ENCODE results near the gene DEF6.

Gene DEF6

GRCh38 chr6:35278708-35279107, 18.9 kb upstream of the DEF6 start:
- H4K91ac ChIP-seq (ENCODE audit: low read depth, low read length, poor library complexity) = no peak overlapping the region
- no peak overlapping the region for H2BK5ac ChIP-seq (ENCODE audit: low read length)
- H2BK15ac ChIP-seq (ENCODE audit: low read length) = no peak overlapping the region
- H4K8ac ChIP-seq (ENCODE audit: low read depth, low read length) = no peak overlapping the region
- H3K4ac ChIP-seq (ENCODE audit: low read length) = no peak overlapping the region
- no CpG with 5 or more reads among the region's 3 CpGs for WGBS, 2 donors (ENCODE audit: extremely low coverage in 2 of 2, insufficient read length in 2 of 2, insufficient replicate concordance in 1 of 2)
- peaks cover 3 to 35% of the 10 kb centered on the region in 2 donors for H3K36me3 ChIP-seq (replicated peaks in 1 of 2; ENCODE audit: control insufficient read depth in 2 of 2, insufficient read depth in 2 of 2, low read length in 2 of 2)
- no peak overlapping the region for H2AK5ac ChIP-seq (ENCODE audit: low read depth, low read length)
- no peaks in the 10 kb centered on the region for H3K9me3 ChIP-seq (replicated peaks in 1 of 2; ENCODE audit: control insufficient read depth in 2 of 2, insufficient read depth in 1 of 2, low read depth in 1 of 2, low read length in 2 of 2)
- peaks cover 0 to 1% of the 10 kb centered on the region in 2 donors for H3K4me1 ChIP-seq (ENCODE audit: control insufficient read depth in 2 of 2, insufficient read depth in 1 of 2, low read depth in 1 of 2, low read length in 2 of 2)
- H3K9ac ChIP-seq (ENCODE audit: low read depth, low read length, poor library complexity) = no peak overlapping the region
- H3K18ac ChIP-seq (ENCODE audit: low read length) = no peak overlapping the region
- H2BK12ac ChIP-seq (ENCODE audit: low read length) = no peak overlapping the region
- H3K23ac ChIP-seq (ENCODE audit: low read depth, low read length, poor library complexity) = no peak overlapping the region
- no peak overlapping the region for H2BK120ac ChIP-seq (ENCODE audit: low read depth, low read length)
- no peaks in the 10 kb centered on the region for H3K79me1 ChIP-seq (ENCODE audit: low read depth, low read length)
- peak overlapping the region; percentile 9 for H3K14ac ChIP-seq (ENCODE audit: low read length)
- no peak overlapping the region for H3K4me3 ChIP-seq (ENCODE audit: low read length in 2 of 2)
- no peaks in the 10 kb centered on the region for H3K27me3 ChIP-seq (ENCODE audit: control insufficient read depth in 3 of 3, insufficient read depth in 3 of 3, low read depth in 1 of 3, low read length in 3 of 3)
- H2AFZ ChIP-seq (ENCODE audit: low read length) = no peak overlapping the region
- no peak overlapping the region for H3K27ac ChIP-seq (replicated peaks; ENCODE audit: low read length)
- no peak for DNase-seq (ENCODE audit: low spot score)
- no peak overlapping the region for H3K4me2 ChIP-seq (ENCODE audit: insufficient read depth, low read length, poor library complexity, severe bottlenecking)

- Histone ChIP-seq H3K4me3 (ENCODE audit: low read length in 2 of 2) (no peak overlapping the region), H3K79me1 (ENCODE audit: low read depth, low read length) (no peaks in the 10 kb centered on the region), H3K36me3 (replicated peaks in 1 of 2; ENCODE audit: control insufficient read depth in 2 of 2, insufficient read depth in 2 of 2, low read length in 2 of 2) (peaks cover 3 to 52% of the 10 kb centered on the region in 2 donors), H3K27ac (replicated peaks; ENCODE audit: low read length) (no peak overlapping the region), H2AK5ac (ENCODE audit: low read depth, low read length) (no peak overlapping the region), H3K14ac (ENCODE audit: low read length) (no peak overlapping the region), H2BK5ac (ENCODE audit: low read length) (no peak overlapping the region), H3K4me2 (ENCODE audit: insufficient read depth, low read length, poor library complexity, severe bottlenecking) (no peak overlapping the region), H3K4ac (ENCODE audit: low read length) (no peak overlapping the region), H2BK12ac (ENCODE audit: low read length) (no peak overlapping the region), H3K27me3 (ENCODE audit: control insufficient read depth in 3 of 3, insufficient read depth in 3 of 3, low read depth in 1 of 3, low read length in 3 of 3) (no peaks in the 10 kb centered on the region), H3K4me1 (ENCODE audit: control insufficient read depth in 2 of 2, insufficient read depth in 1 of 2, low read depth in 1 of 2, low read length in 2 of 2) (no peaks in the 10 kb centered on the region), H3K9me3 (replicated peaks in 1 of 2; ENCODE audit: control insufficient read depth in 2 of 2, insufficient read depth in 1 of 2, low read depth in 1 of 2, low read length in 2 of 2) (no peaks in the 10 kb centered on the region), H3K9ac (ENCODE audit: low read depth, low read length, poor library complexity) (no peak overlapping the region), H2AFZ (ENCODE audit: low read length) (no peak overlapping the region), H3K18ac (ENCODE audit: low read length) (no peak overlapping the region), H2BK15ac (ENCODE audit: low read length) (no peak overlapping the region), H4K91ac (ENCODE audit: low read depth, low read length, poor library complexity) (no peak overlapping the region), H4K8ac (ENCODE audit: low read depth, low read length) (no peak overlapping the region), H3K23ac (ENCODE audit: low read depth, low read length, poor library complexity) (no peak overlapping the region), H2BK120ac (ENCODE audit: low read depth, low read length) (no peak overlapping the region)
- no CpG with 5 or more reads among the region's 4 CpGs for WGBS, 2 donors (ENCODE audit: extremely low coverage in 2 of 2, insufficient read length in 2 of 2, insufficient replicate concordance in 1 of 2)
- DNase-seq (ENCODE audit: low spot score) = no peak
Observed at GRCh38 chr6:35280903-35281302, 16.7 kb upstream of the DEF6 start.

- no peak overlapping the region for H3K4me3 ChIP-seq (ENCODE audit: low read length in 2 of 2)
- H4K8ac ChIP-seq (ENCODE audit: low read depth, low read length) = no peak overlapping the region
- no peaks in the 10 kb centered on the region for H3K79me1 ChIP-seq (ENCODE audit: low read depth, low read length)
- H3K23ac ChIP-seq (ENCODE audit: low read depth, low read length, poor library complexity) = no peak overlapping the region
- H3K4me1 ChIP-seq (ENCODE audit: control insufficient read depth in 2 of 2, insufficient read depth in 1 of 2, low read depth in 1 of 2, low read length in 2 of 2) = no peaks in the 10 kb centered on the region
- H3K27me3 ChIP-seq (ENCODE audit: control insufficient read depth in 3 of 3, insufficient read depth in 3 of 3, low read depth in 1 of 3, low read length in 3 of 3) = no peaks in the 10 kb centered on the region
- H2BK15ac ChIP-seq (ENCODE audit: low read length) = no peak overlapping the region
- H3K36me3 ChIP-seq (replicated peaks in 1 of 2; ENCODE audit: control insufficient read depth in 2 of 2, insufficient read depth in 2 of 2, low read length in 2 of 2) = peaks cover 9 to 67% of the 10 kb centered on the region in 2 donors
- no CpG with 5 or more reads among the region's 2 CpGs for WGBS, 2 donors (ENCODE audit: extremely low coverage in 2 of 2, insufficient read length in 2 of 2, insufficient replicate concordance in 1 of 2)
- H3K9me3 ChIP-seq (replicated peaks in 1 of 2; ENCODE audit: control insufficient read depth in 2 of 2, insufficient read depth in 1 of 2, low read depth in 1 of 2, low read length in 2 of 2) = no peaks in the 10 kb centered on the region
- H4K91ac ChIP-seq (ENCODE audit: low read depth, low read length, poor library complexity) = no peak overlapping the region
- DNase-seq (ENCODE audit: low spot score) = no peak
- no peak overlapping the region for H2AK5ac ChIP-seq (ENCODE audit: low read depth, low read length)
- H2BK12ac ChIP-seq (ENCODE audit: low read length) = no peak overlapping the region
- H2BK120ac ChIP-seq (ENCODE audit: low read depth, low read length) = no peak overlapping the region
- no peak overlapping the region for H3K14ac ChIP-seq (ENCODE audit: low read length)
- H3K18ac ChIP-seq (ENCODE audit: low read length) = no peak overlapping the region
- no peak overlapping the region for H2BK5ac ChIP-seq (ENCODE audit: low read length)
- no peak overlapping the region for H3K4me2 ChIP-seq (ENCODE audit: insufficient read depth, low read length, poor library complexity, severe bottlenecking)
- no peak overlapping the region for H3K27ac ChIP-seq (replicated peaks; ENCODE audit: low read length)
- H2AFZ ChIP-seq (ENCODE audit: low read length) = no peak overlapping the region
- no peak overlapping the region for H3K9ac ChIP-seq (ENCODE audit: low read depth, low read length, poor library complexity)
- no peak overlapping the region for H3K4ac ChIP-seq (ENCODE audit: low read length)
Observed at GRCh38 chr6:35282472-35282871, 15.1 kb upstream of the DEF6 start.

GRCh38 chr6:35283361-35283760, 14.3 kb upstream of the DEF6 start:
- no CpG with 5 or more reads among the region's 2 CpGs for WGBS, 2 donors (ENCODE audit: extremely low coverage in 2 of 2, insufficient read length in 2 of 2, insufficient replicate concordance in 1 of 2)
- DNase-seq (ENCODE audit: low spot score) = no peak

More at GRCh38 chr6:35283361-35283760, 14.3 kb upstream of the DEF6 start:
- no peak overlapping the region for H2AFZ ChIP-seq (ENCODE audit: low read length)
- no peaks in the 10 kb centered on the region for H3K79me1 ChIP-seq (ENCODE audit: low read depth, low read length)
- no peak overlapping the region for H3K4me2 ChIP-seq (ENCODE audit: insufficient read depth, low read length, poor library complexity, severe bottlenecking)
- H3K18ac ChIP-seq (ENCODE audit: low read length) = no peak overlapping the region
- no peaks in the 10 kb centered on the region for H3K27me3 ChIP-seq (ENCODE audit: control insufficient read depth in 3 of 3, insufficient read depth in 3 of 3, low read depth in 1 of 3, low read length in 3 of 3)
- no peak overlapping the region for H2BK120ac ChIP-seq (ENCODE audit: low read depth, low read length)
- H2AK5ac ChIP-seq (ENCODE audit: low read depth, low read length) = no peak overlapping the region
- no peak overlapping the region for H3K23ac ChIP-seq (ENCODE audit: low read depth, low read length, poor library complexity)
- H3K4me3 ChIP-seq (ENCODE audit: low read length in 2 of 2) = no peak overlapping the region
- no peak overlapping the region for H4K91ac ChIP-seq (ENCODE audit: low read depth, low read length, poor library complexity)
- H3K4me1 ChIP-seq (ENCODE audit: control insufficient read depth in 2 of 2, insufficient read depth in 1 of 2, low read depth in 1 of 2, low read length in 2 of 2) = no peaks in the 10 kb centered on the region
- H2BK5ac ChIP-seq (ENCODE audit: low read length) = no peak overlapping the region
- no peak overlapping the region for H3K9ac ChIP-seq (ENCODE audit: low read depth, low read length, poor library complexity)
- H3K36me3 ChIP-seq (replicated peaks in 1 of 2; ENCODE audit: control insufficient read depth in 2 of 2, insufficient read depth in 2 of 2, low read length in 2 of 2) = peaks cover 18 to 76% of the 10 kb centered on the region in 2 donors
- H3K4ac ChIP-seq (ENCODE audit: low read length) = no peak overlapping the region
- H3K9me3 ChIP-seq (replicated peaks in 1 of 2; ENCODE audit: control insufficient read depth in 2 of 2, insufficient read depth in 1 of 2, low read depth in 1 of 2, low read length in 2 of 2) = no peaks in the 10 kb centered on the region
- no peak overlapping the region for H2BK15ac ChIP-seq (ENCODE audit: low read length)
- H3K14ac ChIP-seq (ENCODE audit: low read length) = no peak overlapping the region
- H4K8ac ChIP-seq (ENCODE audit: low read depth, low read length) = no peak overlapping the region
- H3K27ac ChIP-seq (replicated peaks; ENCODE audit: low read length) = no peak overlapping the region
- no peak overlapping the region for H2BK12ac ChIP-seq (ENCODE audit: low read length)
